ENCODE measurements around the gene WDR12. TPM values are rescaled to one million over a fixed set of nuclear protein-coding genes. Genes with fewer than 3 reads are reported as not detected.

Gene WDR12
- total and polyA plus RNA-seq, 2 donors = 16.4 to 28.4 TPM

Other genes with a start within 250 kb of the WDR12 start
- 67.0 TPM for gene ICA1L, start 39.9 kb downstream of the WDR12 start, total RNA-seq
- 6.1 TPM for gene ICA1L, start 39.9 kb downstream of the WDR12 start, polyA plus RNA-seq
- 28.5 TPM for gene CARF, start 602 bp upstream of the WDR12 start, total RNA-seq
- 5.0 TPM for gene CARF, start 602 bp upstream of the WDR12 start, polyA plus RNA-seq
- gene NBEAL1, start 103.2 kb upstream of the WDR12 start, total RNA-seq = 122 TPM
- 14.2 TPM for gene NBEAL1, start 103.2 kb upstream of the WDR12 start, polyA plus RNA-seq